Esophagus muscularis mucosa (tissue), 4 donors: ENCODE measurements around the gene HIGD2A. TPM values are rescaled to one million over a fixed set of nuclear protein-coding genes. Genes with fewer than 3 reads are reported as not detected.
A peak's percentile ranks its signal among the peaks of the same experiment; 100 is the strongest.

Experiments
- DNase-seq: peaks from one replicate; pipeline ENCODE4 v3.0.0-alpha.2; 2017; ENCODE audit errors: extremely low spot score
- H3K27ac ChIP-seq, 4 donors: fragments of 200-600 bp; sonication (generic); replicated peaks in 1 of 4; 1 replicate in 3 of 4; 2 replicates in 1 of 4; pipeline ENCODE4 v1.5.1; 2016 to 2019; ENCODE audit warnings: mild to moderate bottlenecking in 1 of 4
- H3K27me3 ChIP-seq, 4 donors: fragments of 200-600 bp; sonication (generic); one replicate each; pipeline versions ENCODE4 v1.5.1 to v1.6.0; 2016 to 2019
- H3K36me3 ChIP-seq, 4 donors: fragments of 200-600 bp; sonication (generic); one replicate each; pipeline ENCODE4 v1.5.1; 2016 to 2019
- H3K4me1 ChIP-seq, 4 donors: fragments of 200-600 bp; sonication (generic); one replicate each; pipeline ENCODE4 v1.5.1; 2016 to 2019
- H3K4me3 ChIP-seq, 4 donors: fragments of 200-600 bp; sonication (generic); 1 replicate in 2 of 4; 2 replicates in 2 of 4; pipeline ENCODE4 v1.5.1; 2016 to 2019; ENCODE audit warnings: mild to moderate bottlenecking in 4 of 4, moderate library complexity in 1 of 4
- H3K9me3 ChIP-seq, 4 donors: fragments of 200-600 bp; sonication (generic); 1 replicate in 3 of 4; 2 replicates in 1 of 4; pipeline ENCODE4 v1.5.1; 2016 to 2019
- CTCF ChIP-seq, 3 experiments: fragments of 200-600 bp in 2 of 3; fragments of 450-650 bp in 1 of 3; sonication (generic) in 2 of 3; IDR thresholded peaks; one replicate each; pipeline ENCODE4 v1.5.1; 2017 to 2019; ENCODE audit warnings: antibody characterized with exemption in 3 of 3, mild to moderate bottlenecking in 2 of 3, moderate library complexity in 1 of 3
- EP300 ChIP-seq: sonication (generic); formaldehyde crosslinking; IDR thresholded peaks from one replicate; pipeline ENCODE4 v1.6.1; 2017; ENCODE audit warnings: antibody characterized with exemption
- POLR2A ChIP-seq: fragments of 450-650 bp; IDR thresholded peaks from one replicate; pipeline ENCODE4 v1.6.1; 2017; ENCODE audit warnings: antibody characterized with exemption, moderate library complexity, mild to moderate bottlenecking, low read depth
- POLR2AphosphoS5 ChIP-seq, 2 donors: sonication (generic); formaldehyde crosslinking; IDR thresholded peaks; one replicate each; pipeline ENCODE4 v1.6.1; 2017; ENCODE audit warnings: antibody characterized with exemption in 2 of 2
- WGBS: methylation state at CpG from one replicate; pipeline ENCODE4 v1.1.5; 2018; 5-methylcytosine and 5-hydroxymethylcytosine counted together
- intact Hi-C: fragments of 100-400 bp; cut with DNase I; formaldehyde crosslinking; loops from one replicate; pipeline ENCODE4 v1.15.1; 2023
- total RNA-seq, 4 donors: library from RNA; depleted of rRNA; stranded (reverse); fragments of >200 nt; gene quantifications; one replicate each; pipeline versions ENCODE4 v1.1.0 to v1.2.1, GENCODE V29; 2016

The HIGD2A gene
- total RNA-seq, 4 donors from 2014 or later: 120 to 179 (median 160) TPM

- peaks cover 29 to 61% (median 50%) of the 10 kb centered on the region in 4 donors for H3K36me3 ChIP-seq
- 95% methylated on average over 4 of the region's 4 CpGs for WGBS
Observed at GRCh38 chr5:176409765-176410164, 21.2 kb downstream of the HIGD2A start.

GRCh38 chr5:176410486-176411180, 22.1 kb downstream of the HIGD2A start:
- no peak overlapping the region for H3K27ac ChIP-seq

More at GRCh38 chr5:176409765-176410164, 21.2 kb downstream of the HIGD2A start:
- no peaks in the 10 kb centered on the region for H3K9me3 ChIP-seq
- no peaks in the 10 kb centered on the region for H3K27me3 ChIP-seq
- intact Hi-C loops: loop anchor here (10.0 kb wide), 1 partner anchor 135 kb away; the partner anchor contains the start of gene CDHR2
- TF ChIP-seq CTCF (IDR thresholded peaks at IDR 0.05): no peak
- no peak for TF ChIP-seq POLR2A
- TF ChIP-seq EP300: no peak
- TF ChIP-seq POLR2AphosphoS5 (IDR thresholded peaks at IDR 0.05): no peak
- peaks cover 46 to 51% (median 49%) of the 10 kb centered on the region in 4 donors for H3K4me1 ChIP-seq
- no peak overlapping the region for H3K4me3 ChIP-seq
- no peak for DNase-seq
- no peak overlapping the region for H3K27ac ChIP-seq

GRCh38 chr5:176412517-176413254, 24.1 kb downstream of the HIGD2A start:
- Histone ChIP-seq H3K4me3 (no peak overlapping the region), H3K36me3 (peaks cover 7 to 34% (median 26%) of the 10 kb centered on the region in 4 donors), H3K9me3 (no peaks in the 10 kb centered on the region), H3K4me1 (peaks cover 51 to 64% (median 59%) of the 10 kb centered on the region in 4 donors), H3K27ac (peak overlapping the region; percentile 49 to 98 (median 92)), H3K27me3 (no peaks in the 10 kb centered on the region)
- intact Hi-C loops: loop anchor here (10.0 kb wide), 1 partner anchor 132 kb away; the partner anchor contains the start of gene CDHR2
- no peak for DNase-seq
- TF ChIP-seq EP300: no peak
- no peak for TF ChIP-seq POLR2AphosphoS5 (IDR thresholded peaks at IDR 0.05)
- TF ChIP-seq CTCF (IDR thresholded peaks at IDR 0.05): no peak
- TF ChIP-seq POLR2A: no peak
- WGBS: 76% methylated on average over 10 of the region's 10 CpGs

More at GRCh38 chr5:176410486-176411180, 22.1 kb downstream of the HIGD2A start:
- no peak for DNase-seq
- Histone ChIP-seq H3K4me1 (peaks cover 52 to 60% (median 58%) of the 10 kb centered on the region in 4 donors), H3K27me3 (no peaks in the 10 kb centered on the region), H3K9me3 (no peaks in the 10 kb centered on the region), H3K4me3 (no peak overlapping the region), H3K36me3 (peaks cover 25 to 55% (median 45%) of the 10 kb centered on the region in 4 donors)
- intact Hi-C loops: loop anchor here (10.0 kb wide), 1 partner anchor 134 kb away; the partner anchor contains the start of gene CDHR2
- TF ChIP-seq CTCF (IDR thresholded peaks at IDR 0.05) (no peak), EP300 (no peak)
- WGBS: 96% methylated on average over 5 of the region's 5 CpGs

- H3K27me3 ChIP-seq: no peaks in the 10 kb centered on the region
- 38% methylated on average over 2 of the region's 2 CpGs for WGBS
- H3K36me3 ChIP-seq: peaks cover 7 to 29% (median 20%) of the 10 kb centered on the region in 4 donors
- no peak overlapping the region for H3K4me3 ChIP-seq
- no peaks in the 10 kb centered on the region for H3K9me3 ChIP-seq
- no peak for DNase-seq
- TF ChIP-seq CTCF (IDR thresholded peaks at IDR 0.05): no peak
- peak in 1 of 2 donors; percentile 45 for TF ChIP-seq POLR2AphosphoS5 (IDR thresholded peaks at IDR 0.05)
- intact Hi-C loops: loop anchor here (10.0 kb wide), 1 partner anchor 132 kb away; the partner anchor contains the start of gene CDHR2
- peaks cover 51 to 59% (median 55%) of the 10 kb centered on the region in 4 donors for H3K4me1 ChIP-seq
- peak overlapping the region; percentile 49 to 98 (median 92) for H3K27ac ChIP-seq
Observed at GRCh38 chr5:176413255-176413565, 24.7 kb downstream of the HIGD2A start.
